ENCODE data around the gene MIOX. TPM values are rescaled to one million over a fixed set of nuclear protein-coding genes. Genes with fewer than 3 reads are reported as not detected.

MIOX gene
- total RNA-seq, 4 donors from 2014 or later, result not detected

GRCh38 chr22:50526834-50527801 lies 40.5 kb downstream of the MIOX start:
- intact Hi-C loops (cut with DNase I; ENCODE audit: low total_unique reads), result loop anchor here (5.0 kb wide), 1 partner anchor 100 kb away; the partner anchor contains the start of gene ARSA
- DNase-seq (peak in 1 of 2 donors; percentile 45), ATAC-seq (no peak)
- Histone ChIP-seq H3K27ac (peak overlapping the region; percentile 84 to 92 (median 88)), H3K9me3 (no peaks in the 10 kb centered on the region), H3K4me3 (peak overlapping the region; percentile 68 to 91 (median 83)), H3K36me3 (peaks cover 0 to 18% of the 10 kb centered on the region in 2 donors), H3K27me3 (peaks cover 23 to 36% (median 34%) of the 10 kb centered on the region in 3 donors), H3K4me1 (peaks cover 15 to 26% of the 10 kb centered on the region in 2 donors)
- in situ Hi-C loops (cut with MboI; ENCODE audit: low sequenced_read_pairs in 4 of 4), result no loop called here
- TF ChIP-seq POLR2A (IDR thresholded peaks at IDR 0.05), result no peak
- TF ChIP-seq, protein P1, sequence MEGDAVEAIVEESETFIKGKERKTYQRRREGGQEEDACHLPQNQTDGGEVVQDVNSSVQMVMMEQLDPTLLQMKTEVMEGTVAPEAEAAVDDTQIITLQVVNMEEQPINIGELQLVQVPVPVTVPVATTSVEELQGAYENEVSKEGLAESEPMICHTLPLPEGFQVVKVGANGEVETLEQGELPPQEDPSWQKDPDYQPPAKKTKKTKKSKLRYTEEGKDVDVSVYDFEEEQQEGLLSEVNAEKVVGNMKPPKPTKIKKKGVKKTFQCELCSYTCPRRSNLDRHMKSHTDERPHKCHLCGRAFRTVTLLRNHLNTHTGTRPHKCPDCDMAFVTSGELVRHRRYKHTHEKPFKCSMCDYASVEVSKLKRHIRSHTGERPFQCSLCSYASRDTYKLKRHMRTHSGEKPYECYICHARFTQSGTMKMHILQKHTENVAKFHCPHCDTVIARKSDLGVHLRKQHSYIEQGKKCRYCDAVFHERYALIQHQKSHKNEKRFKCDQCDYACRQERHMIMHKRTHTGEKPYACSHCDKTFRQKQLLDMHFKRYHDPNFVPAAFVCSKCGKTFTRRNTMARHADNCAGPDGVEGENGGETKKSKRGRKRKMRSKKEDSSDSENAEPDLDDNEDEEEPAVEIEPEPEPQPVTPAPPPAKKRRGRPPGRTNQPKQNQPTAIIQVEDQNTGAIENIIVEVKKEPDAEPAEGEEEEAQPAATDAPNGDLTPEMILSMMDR (IDR thresholded peaks at IDR 0.05 in 4 of 5, conservative IDR thresholded peaks at IDR 0.05 in 1 of 5), result no peak

- DNase-seq, result no peak
- Histone ChIP-seq H3K4me3 (no peak overlapping the region), H3K9me3 (no peaks in the 10 kb centered on the region), H3K36me3 (peaks cover 0 to 8% of the 10 kb centered on the region in 2 donors), H3K27me3 (peaks cover 29 to 42% (median 41%) of the 10 kb centered on the region in 3 donors), H3K27ac (peak overlapping the region in 2 of 4 donors; percentile 8 to 79), H3K4me1 (peaks cover 20 to 30% of the 10 kb centered on the region in 2 donors)
- intact Hi-C loops (cut with DNase I; ENCODE audit: low total_unique reads), result loop anchor here (5.0 kb wide), 1 partner anchor 99 kb away; the partner anchor contains the start of gene ARSA
- in situ Hi-C loops (cut with MboI; ENCODE audit: low sequenced_read_pairs in 4 of 4), result no loop called here
- ATAC-seq, result no peak
- TF ChIP-seq, protein P1 (IDR thresholded peaks at IDR 0.05 in 4 of 5, conservative IDR thresholded peaks at IDR 0.05 in 1 of 5), result no peak
- no peak for TF ChIP-seq POLR2A (IDR thresholded peaks at IDR 0.05)
Observed at GRCh38 chr22:50527921-50528681, 41.4 kb downstream of the MIOX start.

- ATAC-seq (no peak), DNase-seq (no peak)
- TF ChIP-seq POLR2A (IDR thresholded peaks at IDR 0.05), result no peak
- TF ChIP-seq, protein P1 (IDR thresholded peaks at IDR 0.05 in 4 of 5, conservative IDR thresholded peaks at IDR 0.05 in 1 of 5), result no peak
- in situ Hi-C loops (cut with MboI; ENCODE audit: low sequenced_read_pairs in 4 of 4) (no loop called here), intact Hi-C loops (cut with DNase I; ENCODE audit: low total_unique reads) (loop anchor here (5.0 kb wide), 1 partner anchor 98 kb away; the partner anchor contains the start of gene ARSA)
- Histone ChIP-seq H3K9me3 (no peaks in the 10 kb centered on the region), H3K4me1 (peaks cover 20 to 30% of the 10 kb centered on the region in 2 donors), H3K27ac (peak overlapping the region; percentile 79 to 86 (median 82)), H3K4me3 (peak overlapping the region; percentile 54 to 70 (median 58)), H3K27me3 (peaks cover 35 to 49% (median 42%) of the 10 kb centered on the region in 3 donors), H3K36me3 (peaks cover 0 to under 1% of the 10 kb centered on the region in 2 donors)
Observed at GRCh38 chr22:50528682-50529415, 42.2 kb downstream of the MIOX start.

GRCh38 chr22:50529416-50529896 lies 42.8 kb downstream of the MIOX start:
- TF ChIP-seq, protein P1 (IDR thresholded peaks at IDR 0.05 in 4 of 5, conservative IDR thresholded peaks at IDR 0.05 in 1 of 5), result no peak
- TF ChIP-seq POLR2A (IDR thresholded peaks at IDR 0.05), result no peak
- Histone ChIP-seq H3K27me3 (peaks cover 41 to 50% (median 48%) of the 10 kb centered on the region in 3 donors), H3K9me3 (no peaks in the 10 kb centered on the region), H3K4me3 (peak overlapping the region; percentile 54 to 70 (median 58)), H3K36me3 (no peaks in the 10 kb centered on the region), H3K27ac (peak overlapping the region; percentile 79 to 86 (median 82)), H3K4me1 (peaks cover 18 to 25% of the 10 kb centered on the region in 2 donors)
- DNase-seq (no peak), ATAC-seq (no peak)
- in situ Hi-C loops (cut with MboI; ENCODE audit: low sequenced_read_pairs in 4 of 4) (no loop called here), intact Hi-C loops (cut with DNase I; ENCODE audit: low total_unique reads) (loop anchor here (5.0 kb wide), 1 partner anchor 98 kb away; the partner anchor contains the start of gene ARSA)
